Natural killer cell (primary cell): ENCODE results near the gene PITPNC1. TPM values are rescaled to one million over a fixed set of nuclear protein-coding genes. Genes with fewer than 3 reads are reported as not detected.
A peak's percentile ranks its signal among the peaks of the same experiment; 100 is the strongest.
"Not testable (repeated sequence)": the region's sequence is repeated elsewhere in the genome, so short reads cannot be mapped to it uniquely, and the experiment has no call there.

Source experiments
- ATAC-seq, 3 donors: fragments of 150-1000 bp in 2 of 3; fragments of 200-7000 bp in 1 of 3; cut with Tn5 transposase; 1 replicate in 1 of 3; 2 replicates in 2 of 3; pipeline ENCODE4 v1.10.0; 2021; ENCODE audit warnings: mild to moderate bottlenecking in 2 of 3, moderate library complexity in 2 of 3
- DNase-seq, 2 donors: peaks; one replicate each; pipeline versions ENCODE4 v3.0.0 to v3.0.0-alpha.2; 2013 to 2021; ENCODE audit warnings: mixed read lengths in 1 of 2
- H3K27ac ChIP-seq: one replicate; pipeline ENCODE4 v1.5.1; 2013; ENCODE audit warnings: mild to moderate bottlenecking, low read length
- H3K27me3 ChIP-seq: one replicate; pipeline ENCODE4 v1.6.1; 2013; ENCODE audit warnings: low read length; ENCODE audit not compliant: control insufficient read depth, insufficient read depth
- H3K36me3 ChIP-seq: one replicate; pipeline ENCODE4 v1.6.1; 2013; ENCODE audit warnings: low read length; ENCODE audit not compliant: control insufficient read depth, insufficient read depth
- H3K4me1 ChIP-seq: one replicate; pipeline ENCODE4 v1.6.1; 2013; ENCODE audit warnings: low read length; ENCODE audit not compliant: control insufficient read depth, insufficient read depth
- H3K4me3 ChIP-seq: one replicate; pipeline ENCODE4 v1.5.1; 2013; ENCODE audit warnings: low read length
- H3K9me3 ChIP-seq: one replicate; pipeline ENCODE4 v1.6.1; 2013; ENCODE audit warnings: low read length; ENCODE audit not compliant: control insufficient read depth, insufficient read depth
- H3K27ac Mint-ChIP-seq, 2 donors: one replicate each; pipeline ENCODE4 v1.8.0; 2022; ENCODE audit warnings: mild to moderate bottlenecking in 2 of 2, mixed read lengths in 2 of 2, moderate library complexity in 1 of 2
- H3K27me3 Mint-ChIP-seq, 2 donors: one replicate each; pipeline ENCODE4 v1.8.0; 2022; ENCODE audit warnings: low read depth in 2 of 2, mixed read lengths in 2 of 2
- H3K36me3 Mint-ChIP-seq: one replicate; pipeline ENCODE4 v1.8.0; 2022; ENCODE audit warnings: mixed read lengths
- H3K4me1 Mint-ChIP-seq, 2 donors: one replicate each; pipeline ENCODE4 v1.8.0; 2022; ENCODE audit warnings: mixed read lengths in 2 of 2
- H3K4me3 Mint-ChIP-seq: one replicate; pipeline ENCODE4 v1.8.0; 2022; ENCODE audit warnings: mild to moderate bottlenecking, moderate library complexity, mixed read lengths
- H3K9me3 Mint-ChIP-seq, 2 donors: one replicate each; pipeline ENCODE4 v1.8.0; 2022; ENCODE audit warnings: mixed read lengths in 2 of 2
- WGBS: methylation state at CpG from one replicate; pipeline ENCODE4 v1.1.7; 2013; ENCODE audit warnings: missing lambda C conversion rate; ENCODE audit not compliant: insufficient coverage; 5-methylcytosine and 5-hydroxymethylcytosine counted together
- intact Hi-C: fragments of 100-400 bp; cut with micrococcal nuclease; formaldehyde crosslinking; loops from one replicate; pipeline ENCODE4 v1.14.2; 2022
- total RNA-seq, 4 donors: library from RNA; stranded (reverse); fragments of 120-200 nt in 1 of 4; gene quantifications; one replicate each; pipeline versions ENCODE4 v1.2.3 to v1.2.4, GENCODE V29; 2013 to 2022
- TF ChIP-seq, protein P1 (sequence below): fragments of 200-600 bp; IDR thresholded peaks from one replicate; pipeline ENCODE4 v1.8.0; 2022; ENCODE audit warnings: antibody characterized with exemption

The PITPNC1 gene
- total RNA-seq, 3 donors from 2014 or later (not counting 1 experiment from before 2014, with no cell fraction given): 150 to 185 (median 169) TPM

GRCh38 chr17:67647482-67647881 lies 270.4 kb downstream of the PITPNC1 start:
- no peaks in the 10 kb centered on the region for H3K27me3 Mint-ChIP-seq
- Histone ChIP-seq H3K4me1 (peaks cover 25% of the 10 kb centered on the region), H3K36me3 (no peaks in the 10 kb centered on the region), H3K4me3 (no peak overlapping the region), H3K27ac (no peak overlapping the region), H3K27me3 (no peaks in the 10 kb centered on the region), H3K9me3 (no peaks in the 10 kb centered on the region)
- peak in 2 of 3 donors; percentile 44 to 52 for ATAC-seq
- TF ChIP-seq, protein P1, sequence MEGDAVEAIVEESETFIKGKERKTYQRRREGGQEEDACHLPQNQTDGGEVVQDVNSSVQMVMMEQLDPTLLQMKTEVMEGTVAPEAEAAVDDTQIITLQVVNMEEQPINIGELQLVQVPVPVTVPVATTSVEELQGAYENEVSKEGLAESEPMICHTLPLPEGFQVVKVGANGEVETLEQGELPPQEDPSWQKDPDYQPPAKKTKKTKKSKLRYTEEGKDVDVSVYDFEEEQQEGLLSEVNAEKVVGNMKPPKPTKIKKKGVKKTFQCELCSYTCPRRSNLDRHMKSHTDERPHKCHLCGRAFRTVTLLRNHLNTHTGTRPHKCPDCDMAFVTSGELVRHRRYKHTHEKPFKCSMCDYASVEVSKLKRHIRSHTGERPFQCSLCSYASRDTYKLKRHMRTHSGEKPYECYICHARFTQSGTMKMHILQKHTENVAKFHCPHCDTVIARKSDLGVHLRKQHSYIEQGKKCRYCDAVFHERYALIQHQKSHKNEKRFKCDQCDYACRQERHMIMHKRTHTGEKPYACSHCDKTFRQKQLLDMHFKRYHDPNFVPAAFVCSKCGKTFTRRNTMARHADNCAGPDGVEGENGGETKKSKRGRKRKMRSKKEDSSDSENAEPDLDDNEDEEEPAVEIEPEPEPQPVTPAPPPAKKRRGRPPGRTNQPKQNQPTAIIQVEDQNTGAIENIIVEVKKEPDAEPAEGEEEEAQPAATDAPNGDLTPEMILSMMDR: no peak
- no peaks in the 10 kb centered on the region for H3K9me3 Mint-ChIP-seq
- H3K4me3 Mint-ChIP-seq: peak overlapping the region; percentile 17
- no peaks in the 10 kb centered on the region for H3K36me3 Mint-ChIP-seq
- DNase-seq: no peak
- 29% methylated on average over 5 of the region's 5 CpGs for WGBS
- H3K27ac Mint-ChIP-seq: peak overlapping the region; percentile 71 to 78
- peaks cover 31 to 46% of the 10 kb centered on the region in 2 donors for H3K4me1 Mint-ChIP-seq
- intact Hi-C loops: no loop called here

- peaks cover 1% of the 10 kb centered on the region for H3K36me3 ChIP-seq
- peak overlapping the region; percentile 17 for H3K4me3 Mint-ChIP-seq
These were observed 271.2 kb downstream of the PITPNC1 start for GRCh38 chr17:67648032-67648905.

GRCh38 chr17:67648906-67649295 lies 271.8 kb downstream of the PITPNC1 start:
- H3K27ac ChIP-seq, H3K36me3 Mint-ChIP-seq, ATAC-seq, intact Hi-C loops, H3K36me3 ChIP-seq, H3K27me3 ChIP-seq, H3K4me3 Mint-ChIP-seq, H3K4me3 ChIP-seq, H3K9me3 ChIP-seq, DNase-seq, H3K27me3 Mint-ChIP-seq, H3K9me3 Mint-ChIP-seq: not testable (repeated sequence)
- H3K4me1 Mint-ChIP-seq: peaks cover 33 to 59% of the 10 kb centered on the region in 2 donors
- WGBS: 94% methylated on average over 3 of the region's 3 CpGs
- peaks cover 25% of the 10 kb centered on the region for H3K4me1 ChIP-seq
- peak overlapping the region in 1 of 2 donors; percentile 71 for H3K27ac Mint-ChIP-seq

More at GRCh38 chr17:67648032-67648905, 271.2 kb downstream of the PITPNC1 start:
- Mint-ChIP-seq H3K36me3 (no peaks in the 10 kb centered on the region), H3K4me1 (peaks cover 31 to 53% of the 10 kb centered on the region in 2 donors), H3K27me3 (no peaks in the 10 kb centered on the region), H3K9me3 (no peaks in the 10 kb centered on the region), H3K27ac (peak overlapping the region; percentile 71 to 78)
- H3K4me3 ChIP-seq: no peak overlapping the region
- intact Hi-C loops: no loop called here
- TF ChIP-seq, protein P1: no peak
- H3K9me3 ChIP-seq: no peaks in the 10 kb centered on the region
- H3K27me3 ChIP-seq: no peaks in the 10 kb centered on the region
- WGBS: 93% methylated on average over 6 of the region's 6 CpGs
- peaks cover 25% of the 10 kb centered on the region for H3K4me1 ChIP-seq
- DNase-seq: no peak
- no peak overlapping the region for H3K27ac ChIP-seq
- ATAC-seq: no peak

DNA sequence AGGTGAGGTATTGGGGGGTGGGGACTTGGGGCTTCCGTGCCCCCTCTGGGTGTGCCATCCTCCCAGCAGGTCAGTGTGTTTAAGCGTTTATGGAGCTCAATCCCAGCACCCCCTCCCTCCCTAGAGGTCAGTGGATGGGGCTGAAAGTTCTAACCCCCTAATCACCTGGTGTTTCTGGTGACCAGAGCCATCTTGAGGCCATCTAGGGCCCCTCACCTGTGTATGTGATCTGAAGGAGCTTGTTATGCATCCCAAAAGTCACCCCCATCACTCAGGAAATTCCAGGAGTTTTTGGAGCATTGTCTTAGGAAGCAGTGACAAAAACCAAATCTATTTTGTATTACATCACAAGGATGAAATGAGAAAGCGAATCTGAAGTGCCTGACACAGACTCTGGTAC lies 272.8 kb downstream of the PITPNC1 start:
- no peaks in the 10 kb centered on the region for H3K36me3 Mint-ChIP-seq
- peaks cover 39 to 69% of the 10 kb centered on the region in 2 donors for H3K4me1 Mint-ChIP-seq
- no peaks in the 10 kb centered on the region for H3K9me3 Mint-ChIP-seq
- intact Hi-C loops: no loop called here
- peaks cover 7% of the 10 kb centered on the region for H3K36me3 ChIP-seq
- no peaks in the 10 kb centered on the region for H3K27me3 ChIP-seq
- no peak overlapping the region for H3K27ac Mint-ChIP-seq
- no peaks in the 10 kb centered on the region for H3K27me3 Mint-ChIP-seq
- 88% methylated on average over 2 of the region's 3 CpGs for WGBS
- no peaks in the 10 kb centered on the region for H3K9me3 ChIP-seq
- H3K4me3 ChIP-seq: no peak overlapping the region
- peaks cover 31% of the 10 kb centered on the region for H3K4me1 ChIP-seq
- no peak for ATAC-seq
- no peak overlapping the region for H3K27ac ChIP-seq
- TF ChIP-seq, protein P1: no peak
- no peak overlapping the region for H3K4me3 Mint-ChIP-seq
- no peak for DNase-seq

GRCh38 chr17:67651218-67651579 lies 274.1 kb downstream of the PITPNC1 start:
- H3K4me1 Mint-ChIP-seq: peaks cover 43 to 80% of the 10 kb centered on the region in 2 donors
- H3K9me3 Mint-ChIP-seq, H3K4me3 ChIP-seq, H3K4me3 Mint-ChIP-seq, intact Hi-C loops, H3K36me3 ChIP-seq, H3K36me3 Mint-ChIP-seq, H3K27me3 Mint-ChIP-seq, ATAC-seq, H3K27ac ChIP-seq, H3K27me3 ChIP-seq, H3K9me3 ChIP-seq, DNase-seq: not testable (repeated sequence)
- H3K4me1 ChIP-seq: peaks cover 45% of the 10 kb centered on the region
- 81% methylated on average over 7 of the region's 7 CpGs for WGBS
- peak overlapping the region in 1 of 2 donors; percentile 72 for H3K27ac Mint-ChIP-seq
